Ishikawa (cell line): ENCODE results near the gene MYH15.

ENCODE experiments used
- CEBPB ChIP-seq: IDR thresholded peaks from 2 replicates; pipeline ENCODE4 v1.6.1; 2012
- EGR1 ChIP-seq: IDR thresholded peaks from 2 replicates; pipeline ENCODE4 v1.6.1; 2012
- EP300 ChIP-seq: IDR thresholded peaks from 2 replicates; pipeline ENCODE4 v1.6.1; 2012; ENCODE audit warnings: borderline replicate concordance
- MAX ChIP-seq: IDR thresholded peaks from 2 replicates; pipeline ENCODE4 v1.6.1; 2012
- RAD21 ChIP-seq: IDR thresholded peaks from 2 replicates; pipeline ENCODE4 v1.6.1; 2012; ENCODE audit warnings: low read depth
- REST ChIP-seq: IDR thresholded peaks from 2 replicates; pipeline ENCODE4 v1.6.1; 2012; ENCODE audit warnings: low read depth, mild to moderate bottlenecking

GRCh38 chr3:108448593-108448992, 61.8 kb downstream of the MYH15 start:
- TF ChIP-seq CEBPB: no peak
- TF ChIP-seq RAD21: no peak
- no peak for TF ChIP-seq EP300
- no peak for TF ChIP-seq EGR1
- no peak for TF ChIP-seq MAX
- no peak for TF ChIP-seq REST
